IMR-90 (cell line): ENCODE results near the gene PRDM10. TPM values are rescaled to one million over a fixed set of nuclear protein-coding genes. Genes with fewer than 3 reads are reported as not detected.

Experiments used
- ATAC-seq: fragments of 200-7000 bp; cut with Tn5 transposase; 2 replicates; pipeline ENCODE4 v1.9.1; 2020; ENCODE audit warnings: low read depth, mild to moderate bottlenecking, moderate library complexity
- BruUV-seq: library from RNA; stranded (reverse); fragments of 400-500 nt; replicated peaks from 2 replicates; lab custom pipeline; 2021; lab: Mats Ljungman, UMichigan
- CTCF ChIA-PET: fragments of 300-600 bp; formaldehyde crosslinking; extraction: SDS; loops from one replicate; lab custom pipeline; 2021; ENCODE audit warnings: antibody characterized with exemption; lab: Yijun Ruan, JAX
- POLR2A ChIA-PET: fragments of 300-600 bp; sonication (Branson Sonifier 250); formaldehyde crosslinking; loops from one replicate; lab custom pipeline; 2022; ENCODE audit warnings: antibody characterized with exemption; ENCODE audit not compliant: unreplicated experiment; lab: Charles Lee
- DNase-seq: peaks from one replicate; pipeline ENCODE4 v3.0.0; 2013
- H2AFZ ChIP-seq: replicated peaks from 2 replicates; pipeline ENCODE3; 2013; ENCODE audit warnings: low read length, mild to moderate bottlenecking; ENCODE audit not compliant: poor library complexity
- H2AK5ac ChIP-seq: 2 replicates; pipeline ENCODE4 v1.6.1; 2013; ENCODE audit warnings: low read depth, low read length, inconsistent platforms
- H2AK9ac ChIP-seq: replicated peaks from 2 replicates; pipeline ENCODE3; 2013; ENCODE audit warnings: mild to moderate bottlenecking, low read depth, low read length, moderate library complexity; ENCODE audit not compliant: poor library complexity
- H2BK120ac ChIP-seq: 2 replicates; pipeline ENCODE4 v1.6.1; 2013; ENCODE audit warnings: low read depth, low read length, inconsistent platforms
- H2BK15ac ChIP-seq: 3 replicates; pipeline ENCODE4 v1.6.1; 2013; ENCODE audit warnings: low read depth, low read length, inconsistent platforms
- H2BK20ac ChIP-seq: 2 replicates; pipeline ENCODE4 v1.6.1; 2013; ENCODE audit warnings: low read depth, mild to moderate bottlenecking, inconsistent platforms, low read length, moderate library complexity
- H2BK5ac ChIP-seq: 2 replicates; pipeline ENCODE4 v1.6.1; 2013; ENCODE audit warnings: mild to moderate bottlenecking, low read depth, low read length, inconsistent platforms; ENCODE audit not compliant: poor library complexity, severe bottlenecking
- H3K14ac ChIP-seq: replicated peaks from 2 replicates; pipeline ENCODE4 v1.6.1; 2013; ENCODE audit warnings: low read depth, low read length, inconsistent platforms
- H3K18ac ChIP-seq: 2 replicates; pipeline ENCODE4 v1.6.1; 2013; ENCODE audit warnings: low read depth, low read length, control low read depth
- H3K23ac ChIP-seq: 2 replicates; pipeline ENCODE4 v1.6.1; 2013; ENCODE audit warnings: low read depth, low read length, inconsistent platforms
- H3K27ac ChIP-seq: 2 replicates; pipeline ENCODE4 v1.5.1; 2013; ENCODE audit warnings: mild to moderate bottlenecking, control low read depth, low read length; ENCODE audit not compliant: insufficient read depth
- H3K27me3 ChIP-seq: 2 replicates; pipeline ENCODE4 v1.6.1; 2013; ENCODE audit warnings: low read length; ENCODE audit not compliant: control insufficient read depth, insufficient read depth
- H3K36me3 ChIP-seq: 2 replicates; pipeline ENCODE4 v1.6.1; 2013; ENCODE audit warnings: low read length, mixed read lengths; ENCODE audit not compliant: control insufficient read depth, insufficient read depth
- H3K4ac ChIP-seq: 2 replicates; pipeline ENCODE4 v1.6.1; 2013; ENCODE audit warnings: low read depth, low read length, inconsistent platforms
- H3K4me1 ChIP-seq: 2 replicates; pipeline ENCODE4 v1.6.1; 2013; ENCODE audit warnings: low read length, mixed read lengths; ENCODE audit not compliant: control insufficient read depth, insufficient read depth
- H3K4me2 ChIP-seq: 2 replicates; pipeline ENCODE4 v1.6.1; 2013; ENCODE audit warnings: low read depth, mild to moderate bottlenecking, control low read depth, low read length, moderate library complexity
- H3K4me3 ChIP-seq: 2 replicates; pipeline ENCODE4 v1.5.1; 2013; ENCODE audit warnings: low read depth, mild to moderate bottlenecking, control low read depth, low read length, moderate library complexity; ENCODE audit not compliant: insufficient read depth
- H3K56ac ChIP-seq: 2 replicates; pipeline ENCODE4 v1.6.1; 2013; ENCODE audit warnings: low read length, inconsistent platforms; ENCODE audit not compliant: insufficient read depth; ENCODE audit errors: extremely low read depth
- H3K79me1 ChIP-seq, 2 experiments: 2 replicates each; pipeline ENCODE4 v1.6.1; 2013; ENCODE audit warnings: low read length in 2 of 2, inconsistent platforms in 1 of 2, low read depth in 1 of 2
- H3K9ac ChIP-seq: 2 replicates; pipeline ENCODE4 v1.6.1; 2013; ENCODE audit warnings: low read depth, low read length, control low read depth
- H3K9me1 ChIP-seq: 2 replicates; pipeline ENCODE4 v1.6.1; 2013; ENCODE audit warnings: low read length, inconsistent platforms; ENCODE audit not compliant: insufficient read depth
- H3K9me3 ChIP-seq: 2 replicates; pipeline ENCODE4 v1.6.1; 2013; ENCODE audit warnings: low read length; ENCODE audit not compliant: control insufficient read depth, insufficient read depth
- H4K20me1 ChIP-seq: 2 replicates; pipeline ENCODE4 v1.6.1; 2013; ENCODE audit warnings: low read length, inconsistent platforms; ENCODE audit not compliant: insufficient read depth
- H4K5ac ChIP-seq: 2 replicates; pipeline ENCODE4 v1.6.1; 2013; ENCODE audit warnings: mild to moderate bottlenecking, low read depth, low read length, control low read depth
- H4K8ac ChIP-seq, 2 experiments: 2 replicates each; pipeline ENCODE4 v1.6.1; 2013; ENCODE audit warnings: low read depth in 2 of 2, low read length in 2 of 2, control low read depth in 1 of 2, inconsistent platforms in 1 of 2
- H4K91ac ChIP-seq: 2 replicates; pipeline ENCODE4 v1.6.1; 2013; ENCODE audit warnings: low read depth, low read length, inconsistent platforms; ENCODE audit not compliant: insufficient read depth
- CEBPB ChIP-seq: IDR thresholded peaks from 2 replicates; pipeline ENCODE4 v1.6.1; 2012; ENCODE audit warnings: low read depth, low read length, improper control_type of control experiment
- POLR2A ChIP-seq: IDR thresholded peaks from 2 replicates; pipeline ENCODE4 v1.6.1; 2012; ENCODE audit warnings: mild to moderate bottlenecking, low read depth, low read length
- WGBS, 2 experiments: methylation state at CpG; one replicate each; pipeline versions ENCODE4 v1.1.5 to v1.1.7; 2013; ENCODE audit warnings: missing lambda C conversion rate in 2 of 2; ENCODE audit not compliant: insufficient read length in 1 of 2; ENCODE audit errors: extremely low coverage in 2 of 2; 5-methylcytosine and 5-hydroxymethylcytosine counted together
- dilution Hi-C: fragments of 300-500 bp; cut with HindIII; formaldehyde crosslinking; loops from one replicate; pipeline ENCODE4 v1.14.3; 2018; ENCODE audit warnings: low sequenced_read_pairs; ENCODE audit not compliant: unreplicated experiment
- in situ Hi-C: fragments of 300-500 bp; cut with MboI; formaldehyde crosslinking; loops from 3 replicates; pipeline ENCODE4 v1.14.3; 2019; ENCODE audit warnings: low sequenced_read_pairs, inconsistent platforms, mixed read lengths
- intact Hi-C: fragments of 100-400 bp; cut with micrococcal nuclease; formaldehyde crosslinking; loops from 2 replicates; pipeline ENCODE4 v1.10.0; 2022
- polyA plus RNA-seq, 3 experiments: library from polyadenylated mRNA; depleted of rRNA; stranded (reverse); fragments of >200 nt; gene quantifications; 2 replicates each; pipeline ENCODE4 v1.2.3, GENCODE V29; 2012; ENCODE audit warnings: low replicate concordance in 1 of 3
- total RNA-seq: library from RNA; depleted of rRNA; stranded (reverse); fragments of >200 nt; gene quantifications from 2 replicates; pipeline ENCODE4 v1.2.3, GENCODE V29; 2012

Gene PRDM10
- total and polyA plus RNA-seq, 2 of the 4 experiments (the other 2 are of a cell fraction) = 3.1 to 6.5 TPM

- Histone ChIP-seq H3K14ac (no peak overlapping the region; the same call in 1 of the 2 replicates), H3K4me3 (no peak overlapping the region), H3K4ac (no peak overlapping the region), H2AK9ac (no peak overlapping the region), H4K8ac (no peak overlapping the region), H3K9ac (no peak overlapping the region), H2AK5ac (no peak overlapping the region), H3K4me2 (no peak overlapping the region), H4K5ac (no peak overlapping the region), H2BK120ac (no peak overlapping the region), H2BK5ac (no peak overlapping the region), H3K27ac (no peak overlapping the region), H3K27me3 (no peaks in the 10 kb centered on the region), H3K56ac (no peak overlapping the region), H4K91ac (no peak overlapping the region), H2BK20ac (no peak overlapping the region), H3K4me1 (no peaks in the 10 kb centered on the region), H3K18ac (no peak overlapping the region), H2AFZ (no peak overlapping the region), H4K20me1 (no peaks in the 10 kb centered on the region), H3K79me1 (no peaks in the 10 kb centered on the region), H3K36me3 (peaks cover 3% of the 10 kb centered on the region; the same call in 1 of the 2 replicates), H2BK15ac (no peak overlapping the region), H3K9me3 (no peaks in the 10 kb centered on the region), H3K9me1 (no peaks in the 10 kb centered on the region), H3K23ac (0 out of 2 replicates have a peak overlapping the region, but pooled peaks have one; percentile 20)
- TF ChIP-seq POLR2A = no peak
- no peak for TF ChIP-seq CEBPB
- 79% methylated on average over 3 of the region's 4 CpGs; no CpG with 5 or more reads in 1 of the 2 experiments for WGBS, 2 experiments
- ATAC-seq = no peak
- in situ Hi-C loops (no loop called here), dilution Hi-C loops (loop anchor here (25.0 kb wide), 1 partner anchor 198 kb away; no protein-coding TSS in a partner anchor), intact Hi-C loops (no loop called here)
- POLR2A ChIA-PET = no interaction called here
- DNase-seq = no peak
- CTCF ChIA-PET = interaction anchor here (1.3 to 2.1 kb wide), 2 partner anchors 9 to 192 kb away, joined by 3 to 7 read pairs; no protein-coding TSS in a partner anchor
- BruUV-seq = no TSS peak
Measured at GRCh38 chr11:129939510-129939909, 63.1 kb downstream of the PRDM10 start.
